ENCODE measurements around the gene PFKFB3. TPM values are rescaled to one million over a fixed set of nuclear protein-coding genes. Genes with fewer than 3 reads are reported as not detected.

The PFKFB3 gene
- total RNA-seq, 1 donor from 2014 or later: 9.9 TPM

DNA sequence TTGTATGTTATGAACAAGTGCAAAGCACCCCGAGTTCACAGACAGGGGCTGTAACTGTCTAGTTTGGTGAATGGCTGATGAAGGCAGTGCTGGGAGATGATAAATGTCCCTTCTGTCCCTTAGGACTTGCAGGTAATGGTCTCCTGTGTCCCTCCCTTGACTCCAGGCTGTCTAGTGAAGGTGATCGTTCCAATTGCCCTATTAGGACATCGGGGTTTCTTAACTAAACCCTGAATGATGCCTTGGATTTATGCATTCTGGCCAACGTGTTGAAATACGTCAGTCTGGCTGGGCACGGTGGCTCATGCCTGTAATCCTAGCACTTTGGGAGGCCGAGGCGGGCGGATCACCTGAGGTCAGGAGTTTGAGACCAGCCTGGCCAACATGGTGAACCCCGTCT, 69.4 kb downstream of the PFKFB3 start:
- Histone ChIP-seq H3K36me3 (ENCODE audit: control insufficient read depth in 3 of 3, insufficient read depth in 3 of 3, low read length in 3 of 3) (no peaks in the 10 kb centered on the region), H3K27ac (ENCODE audit: low read depth, low read length) (no peak overlapping the region), H3K27me3 (ENCODE audit: control insufficient read depth in 3 of 3, insufficient read depth in 3 of 3, low read length in 3 of 3) (no peaks in the 10 kb centered on the region), H3K9me3 (ENCODE audit: control insufficient read depth in 3 of 3, low read length in 3 of 3) (no peaks in the 10 kb centered on the region), H3K4me3 (ENCODE audit: low read length in 3 of 3) (no peak overlapping the region), H3K4me1 (ENCODE audit: control insufficient read depth in 3 of 3, insufficient read depth in 3 of 3, low read length in 3 of 3) (peaks cover 0 to 9% (median 6%) of the 10 kb centered on the region in 3 donors), H3K9ac (ENCODE audit: low read depth in 1 of 3, low read length in 3 of 3) (no peak overlapping the region)

DNA sequence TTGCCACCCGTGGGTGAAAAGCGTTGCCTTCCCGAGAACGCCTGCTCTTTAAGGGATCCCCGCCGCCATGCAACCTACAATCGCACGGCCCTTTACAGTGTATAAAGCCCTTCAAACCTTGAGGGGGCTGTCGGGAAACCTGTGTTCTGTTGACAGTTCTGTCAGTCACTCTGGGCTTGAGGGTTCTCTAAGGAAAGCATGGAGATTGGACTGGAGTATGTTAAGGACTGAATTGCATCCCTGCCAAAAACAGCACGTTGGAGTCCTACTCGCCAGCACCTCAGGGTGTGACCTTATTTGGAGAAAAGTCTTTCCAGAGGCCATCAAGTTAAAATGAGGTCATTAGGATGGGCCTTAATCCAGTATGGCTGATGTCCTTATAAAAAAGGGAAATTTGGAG, 70.6 kb downstream of the PFKFB3 start:
- Histone ChIP-seq H3K27me3 (ENCODE audit: control insufficient read depth in 3 of 3, insufficient read depth in 3 of 3, low read length in 3 of 3) (no peaks in the 10 kb centered on the region), H3K4me3 (ENCODE audit: low read length in 3 of 3) (no peak overlapping the region), H3K27ac (ENCODE audit: low read depth, low read length) (no peak overlapping the region), H3K9ac (ENCODE audit: low read depth in 1 of 3, low read length in 3 of 3) (no peak overlapping the region), H3K36me3 (ENCODE audit: control insufficient read depth in 3 of 3, insufficient read depth in 3 of 3, low read length in 3 of 3) (no peaks in the 10 kb centered on the region), H3K9me3 (ENCODE audit: control insufficient read depth in 3 of 3, low read length in 3 of 3) (no peaks in the 10 kb centered on the region), H3K4me1 (ENCODE audit: control insufficient read depth in 3 of 3, insufficient read depth in 3 of 3, low read length in 3 of 3) (peaks cover 0 to 9% (median 6%) of the 10 kb centered on the region in 3 donors)

DNA sequence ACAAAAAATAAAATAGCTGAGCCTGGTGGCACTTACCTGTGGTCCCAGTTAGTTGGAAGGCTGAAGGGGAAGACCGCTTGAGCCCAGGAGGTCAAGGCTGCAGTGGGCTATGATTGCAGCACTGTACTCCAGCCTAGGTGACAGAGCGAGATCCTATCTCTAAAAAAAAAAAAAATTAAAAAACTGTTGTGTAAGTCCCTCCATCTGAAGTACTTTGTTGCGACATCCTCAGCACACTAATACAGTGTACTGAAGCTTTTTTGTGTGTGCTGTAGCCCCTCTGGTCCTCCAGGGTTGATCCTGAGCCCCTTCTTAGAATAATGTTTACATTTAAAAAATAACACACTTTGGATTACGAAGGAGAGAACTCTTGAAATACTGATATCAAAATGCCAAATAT, 71.3 kb downstream of the PFKFB3 start:
- peaks cover 0 to 9% (median 6%) of the 10 kb centered on the region in 3 donors for H3K4me1 ChIP-seq (ENCODE audit: control insufficient read depth in 3 of 3, insufficient read depth in 3 of 3, low read length in 3 of 3)
- H3K4me3 ChIP-seq (ENCODE audit: low read length in 3 of 3): no peak overlapping the region
- no peak overlapping the region for H3K9ac ChIP-seq (ENCODE audit: low read depth in 1 of 3, low read length in 3 of 3)
- no peaks in the 10 kb centered on the region for H3K9me3 ChIP-seq (ENCODE audit: control insufficient read depth in 3 of 3, low read length in 3 of 3)
- no peaks in the 10 kb centered on the region for H3K27me3 ChIP-seq (ENCODE audit: control insufficient read depth in 3 of 3, insufficient read depth in 3 of 3, low read length in 3 of 3)
- no peaks in the 10 kb centered on the region for H3K36me3 ChIP-seq (ENCODE audit: control insufficient read depth in 3 of 3, insufficient read depth in 3 of 3, low read length in 3 of 3)
- H3K27ac ChIP-seq (ENCODE audit: low read depth, low read length): no peak overlapping the region

DNA sequence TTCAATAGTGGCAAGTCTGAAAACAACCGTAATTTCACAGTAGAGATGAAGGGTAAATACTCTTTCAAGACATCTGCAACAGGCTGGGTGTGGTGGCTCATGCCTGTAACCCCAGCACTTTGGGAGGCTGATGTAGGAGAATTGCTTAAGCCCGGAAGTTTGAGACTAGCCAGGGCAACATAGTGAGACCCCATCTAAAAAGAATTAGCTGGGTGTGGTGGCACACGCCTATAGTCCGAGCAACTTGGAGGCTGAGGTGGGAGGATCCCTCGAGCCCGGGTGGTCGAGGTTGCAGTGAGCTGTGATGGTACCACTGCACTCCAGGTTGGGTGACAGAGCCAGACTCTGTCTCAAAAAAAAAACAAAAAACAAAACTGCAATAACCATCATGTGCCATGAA, 71.8 kb downstream of the PFKFB3 start:
- H3K27me3 ChIP-seq (ENCODE audit: control insufficient read depth in 3 of 3, insufficient read depth in 3 of 3, low read length in 3 of 3): no peaks in the 10 kb centered on the region
- peaks cover 0 to 9% (median 6%) of the 10 kb centered on the region in 3 donors for H3K4me1 ChIP-seq (ENCODE audit: control insufficient read depth in 3 of 3, insufficient read depth in 3 of 3, low read length in 3 of 3)
- no peaks in the 10 kb centered on the region for H3K9me3 ChIP-seq (ENCODE audit: control insufficient read depth in 3 of 3, low read length in 3 of 3)
- peak overlapping the region; percentile 79 for H3K27ac ChIP-seq (ENCODE audit: low read depth, low read length)
- H3K4me3 ChIP-seq (ENCODE audit: low read length in 3 of 3): no peak overlapping the region
- H3K9ac ChIP-seq (ENCODE audit: low read depth in 1 of 3, low read length in 3 of 3): no peak overlapping the region
- no peaks in the 10 kb centered on the region for H3K36me3 ChIP-seq (ENCODE audit: control insufficient read depth in 3 of 3, insufficient read depth in 3 of 3, low read length in 3 of 3)

DNA sequence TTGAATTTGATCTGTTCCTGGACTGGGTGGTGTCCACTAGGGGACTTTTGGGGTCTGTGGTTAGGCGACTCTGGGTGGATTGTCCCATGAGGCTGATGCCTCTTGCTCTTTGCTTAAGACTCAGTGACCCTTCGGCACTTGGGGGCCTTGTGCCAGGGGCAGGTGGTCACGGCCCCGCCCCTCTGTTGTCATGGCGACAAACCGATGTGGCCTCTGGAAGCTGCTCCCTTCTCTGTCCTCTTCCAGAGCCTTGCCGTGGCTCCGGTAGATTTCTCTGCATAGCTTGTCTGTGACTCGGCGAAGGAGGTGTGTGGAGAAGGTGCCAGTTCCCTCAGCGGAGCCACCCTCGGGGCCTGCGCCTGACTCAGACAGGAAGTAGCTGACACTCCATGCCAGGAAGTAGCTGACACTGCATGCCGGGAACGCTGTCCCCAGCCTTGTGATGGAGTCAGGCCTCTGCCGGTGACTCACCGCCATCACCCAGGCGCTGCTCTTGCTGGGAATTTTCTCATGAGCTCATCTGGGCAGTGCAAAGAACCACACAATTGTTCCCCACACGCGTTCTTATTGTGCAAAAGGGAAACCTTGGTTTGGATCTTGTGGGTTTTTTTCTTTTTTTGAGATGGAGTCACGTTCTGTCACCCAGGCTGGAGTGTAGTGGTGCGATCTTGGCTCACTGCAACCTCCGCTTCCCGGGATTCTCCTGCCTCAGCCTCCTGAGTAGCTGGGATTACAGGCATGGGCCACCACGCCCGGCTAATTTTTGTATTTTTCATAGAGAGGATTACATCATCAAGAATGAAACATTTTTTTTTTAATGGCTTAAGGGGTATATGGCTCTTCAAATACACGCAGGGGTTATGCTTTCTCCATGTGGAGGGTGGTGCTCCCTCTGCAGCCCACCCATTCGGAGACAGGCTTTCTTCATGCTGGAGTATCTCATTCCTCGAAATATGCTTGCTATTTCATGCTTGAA, 72.6 kb downstream of the PFKFB3 start:
- Histone ChIP-seq H3K36me3 (ENCODE audit: control insufficient read depth in 3 of 3, insufficient read depth in 3 of 3, low read length in 3 of 3) (no peaks in the 10 kb centered on the region), H3K4me3 (ENCODE audit: low read length in 3 of 3) (peak overlapping the region; percentile 39 to 69 (median 64)), H3K4me1 (ENCODE audit: control insufficient read depth in 3 of 3, insufficient read depth in 3 of 3, low read length in 3 of 3) (peaks cover 0 to 9% (median 6%) of the 10 kb centered on the region in 3 donors), H3K27ac (ENCODE audit: low read depth, low read length) (peak overlapping the region; percentile 79), H3K9ac (ENCODE audit: low read depth in 1 of 3, low read length in 3 of 3) (peak overlapping the region in 2 of 3 donors; percentile 14 to 57), H3K9me3 (ENCODE audit: control insufficient read depth in 3 of 3, low read length in 3 of 3) (no peaks in the 10 kb centered on the region), H3K27me3 (ENCODE audit: control insufficient read depth in 3 of 3, insufficient read depth in 3 of 3, low read length in 3 of 3) (no peaks in the 10 kb centered on the region)

DNA sequence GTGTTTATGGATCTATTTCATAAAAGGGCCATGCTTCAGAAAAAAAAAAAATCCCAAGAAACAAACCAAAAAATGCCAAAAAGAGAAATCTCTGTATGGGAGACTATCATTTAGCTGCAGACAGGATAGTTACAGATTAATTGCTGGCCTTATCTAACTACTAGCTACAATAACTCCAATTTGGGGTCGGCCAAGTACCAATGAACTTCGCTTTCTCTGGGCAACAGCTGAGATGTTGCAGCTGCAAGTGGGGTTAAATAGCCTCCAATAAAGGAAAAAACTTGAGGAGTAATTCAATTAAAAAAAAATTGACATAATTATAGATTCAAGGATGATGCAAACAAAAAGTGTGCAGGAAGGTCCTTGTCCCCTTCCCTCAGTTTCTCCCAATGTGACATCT, 73.6 kb downstream of the PFKFB3 start:
- Histone ChIP-seq H3K9ac (ENCODE audit: low read depth in 1 of 3, low read length in 3 of 3) (no peak overlapping the region), H3K4me1 (ENCODE audit: control insufficient read depth in 3 of 3, insufficient read depth in 3 of 3, low read length in 3 of 3) (peaks cover 0 to 9% (median 6%) of the 10 kb centered on the region in 3 donors), H3K4me3 (ENCODE audit: low read length in 3 of 3) (no peak overlapping the region), H3K27ac (ENCODE audit: low read depth, low read length) (no peak overlapping the region), H3K9me3 (ENCODE audit: control insufficient read depth in 3 of 3, low read length in 3 of 3) (no peaks in the 10 kb centered on the region), H3K27me3 (ENCODE audit: control insufficient read depth in 3 of 3, insufficient read depth in 3 of 3, low read length in 3 of 3) (no peaks in the 10 kb centered on the region), H3K36me3 (ENCODE audit: control insufficient read depth in 3 of 3, insufficient read depth in 3 of 3, low read length in 3 of 3) (no peaks in the 10 kb centered on the region)

DNA sequence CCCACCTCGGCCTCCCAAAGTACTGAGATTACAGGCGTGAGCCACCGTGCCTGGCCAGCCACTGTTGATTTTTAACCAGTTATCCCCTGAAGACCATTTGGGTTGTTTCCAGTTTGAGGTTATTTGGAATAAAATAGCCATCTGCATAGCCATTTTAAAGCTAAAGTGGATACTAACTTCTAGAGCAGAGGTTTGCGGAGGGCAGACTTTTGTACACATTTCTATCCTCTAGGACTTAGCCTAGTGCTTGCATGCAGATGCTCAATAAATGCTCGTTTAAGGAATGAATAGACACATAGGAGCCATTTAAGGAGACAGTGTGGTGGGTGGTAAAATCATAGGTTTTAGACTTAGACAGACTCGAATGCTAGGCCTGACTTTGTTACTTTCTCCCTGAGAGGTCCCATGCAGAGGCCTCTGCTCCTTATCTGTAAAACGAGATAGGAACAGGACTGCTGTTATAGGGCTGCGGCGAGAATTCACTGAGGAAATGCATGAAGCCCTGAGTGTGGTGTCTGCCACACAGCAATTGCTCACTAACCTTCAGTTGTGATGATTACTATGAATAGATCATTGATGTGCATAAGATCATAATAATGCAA, 75.9 kb downstream of the PFKFB3 start:
- no peak overlapping the region for H3K9ac ChIP-seq (ENCODE audit: low read depth in 1 of 3, low read length in 3 of 3)
- no peaks in the 10 kb centered on the region for H3K9me3 ChIP-seq (ENCODE audit: control insufficient read depth in 3 of 3, low read length in 3 of 3)
- H3K4me1 ChIP-seq (ENCODE audit: control insufficient read depth in 3 of 3, insufficient read depth in 3 of 3, low read length in 3 of 3): peaks cover 0 to 9% (median 6%) of the 10 kb centered on the region in 3 donors
- H3K4me3 ChIP-seq (ENCODE audit: low read length in 3 of 3): no peak overlapping the region
- no peak overlapping the region for H3K27ac ChIP-seq (ENCODE audit: low read depth, low read length)
- H3K36me3 ChIP-seq (ENCODE audit: control insufficient read depth in 3 of 3, insufficient read depth in 3 of 3, low read length in 3 of 3): no peaks in the 10 kb centered on the region
- no peaks in the 10 kb centered on the region for H3K27me3 ChIP-seq (ENCODE audit: control insufficient read depth in 3 of 3, insufficient read depth in 3 of 3, low read length in 3 of 3)

DNA sequence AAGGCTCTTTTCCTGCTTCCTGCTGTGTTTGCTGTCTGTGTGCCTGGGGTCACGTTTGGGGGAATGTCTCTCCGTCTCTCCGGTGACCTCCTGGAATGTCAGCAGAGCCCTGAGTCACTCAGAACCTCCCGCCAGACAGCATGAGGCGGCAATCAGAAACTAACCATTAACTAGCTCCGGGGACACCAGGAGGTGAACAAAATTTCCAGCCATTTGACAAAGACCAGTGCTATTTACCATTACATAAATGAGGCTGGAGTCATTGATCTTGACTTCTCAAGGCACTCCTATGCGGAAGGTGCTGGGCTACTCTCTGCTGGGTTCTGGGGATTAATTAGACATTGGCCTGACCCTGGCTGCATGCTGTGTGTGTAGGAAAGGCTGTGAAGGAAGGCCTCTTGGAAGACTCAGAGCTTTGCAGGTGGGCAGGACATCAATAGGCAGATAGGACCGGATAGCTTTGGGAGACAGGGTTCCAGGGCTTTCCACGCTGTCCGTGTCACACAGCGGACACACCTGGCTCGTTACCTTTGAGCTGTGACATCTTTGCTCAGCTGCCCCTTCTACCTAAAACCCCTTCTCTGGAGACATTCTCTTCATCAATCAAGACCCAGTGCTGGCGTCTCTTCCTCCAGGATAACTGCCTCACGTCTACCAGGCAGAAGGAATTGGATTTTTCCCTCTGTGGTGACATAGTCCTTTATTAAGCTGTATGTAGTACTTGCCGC, 77.0 kb downstream of the PFKFB3 start:
- H3K4me3 ChIP-seq (ENCODE audit: low read length in 3 of 3): no peak overlapping the region
- H3K36me3 ChIP-seq (ENCODE audit: control insufficient read depth in 3 of 3, insufficient read depth in 3 of 3, low read length in 3 of 3): no peaks in the 10 kb centered on the region
- H3K27ac ChIP-seq (ENCODE audit: low read depth, low read length): no peak overlapping the region
- peaks cover 0 to 8% (median 6%) of the 10 kb centered on the region in 3 donors for H3K4me1 ChIP-seq (ENCODE audit: control insufficient read depth in 3 of 3, insufficient read depth in 3 of 3, low read length in 3 of 3)
- H3K9me3 ChIP-seq (ENCODE audit: control insufficient read depth in 3 of 3, low read length in 3 of 3): no peaks in the 10 kb centered on the region
- H3K27me3 ChIP-seq (ENCODE audit: control insufficient read depth in 3 of 3, insufficient read depth in 3 of 3, low read length in 3 of 3): no peaks in the 10 kb centered on the region
- H3K9ac ChIP-seq (ENCODE audit: low read depth in 1 of 3, low read length in 3 of 3): no peak overlapping the region

DNA sequence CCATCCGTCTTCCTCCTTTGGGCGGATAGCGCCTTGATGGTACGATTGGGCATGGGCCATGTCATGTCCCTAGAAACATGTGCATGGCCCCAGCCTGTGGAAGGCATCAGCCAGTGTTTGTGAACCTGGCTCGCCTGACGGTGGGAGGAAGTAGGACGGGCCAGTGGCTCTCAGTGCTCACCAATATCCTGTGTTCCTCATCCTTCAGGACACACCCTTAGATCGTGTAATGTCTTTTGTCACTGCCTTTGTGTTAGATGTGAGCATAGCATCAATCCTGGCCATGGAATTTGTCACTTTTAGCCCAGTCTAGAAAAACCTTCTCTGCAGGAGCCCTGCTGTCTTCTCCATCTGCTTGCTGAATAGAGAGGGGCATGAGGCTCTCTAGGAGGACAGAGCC, 77.6 kb downstream of the PFKFB3 start:
- Histone ChIP-seq H3K36me3 (ENCODE audit: control insufficient read depth in 3 of 3, insufficient read depth in 3 of 3, low read length in 3 of 3) (no peaks in the 10 kb centered on the region), H3K9ac (ENCODE audit: low read depth in 1 of 3, low read length in 3 of 3) (no peak overlapping the region), H3K27ac (ENCODE audit: low read depth, low read length) (no peak overlapping the region), H3K9me3 (ENCODE audit: control insufficient read depth in 3 of 3, low read length in 3 of 3) (no peaks in the 10 kb centered on the region), H3K27me3 (ENCODE audit: control insufficient read depth in 3 of 3, insufficient read depth in 3 of 3, low read length in 3 of 3) (no peaks in the 10 kb centered on the region), H3K4me1 (ENCODE audit: control insufficient read depth in 3 of 3, insufficient read depth in 3 of 3, low read length in 3 of 3) (peaks cover 0 to 3% (median 2%) of the 10 kb centered on the region in 3 donors), H3K4me3 (ENCODE audit: low read length in 3 of 3) (no peak overlapping the region)
